Stimulated activated naive CD8-positive, alpha-beta T cell treated with anti-CD3 and anti-CD28 coated beads, Interleukin-15, Interleukin-2, amounts not matched to agents 100 ng/mL and 50 ng/mL, for 24 hours (primary cell): ENCODE results near the gene PMM2.
"Not testable (repeated sequence)": the region's sequence is repeated elsewhere in the genome, so short reads cannot be mapped to it uniquely, and the experiment has no call there.

Source experiments
- H3K27ac Mint-ChIP-seq: one replicate; pipeline ENCODE4 v1.8.0; 2021; ENCODE audit warnings: mild to moderate bottlenecking, mixed read lengths
- H3K27me3 Mint-ChIP-seq: one replicate; pipeline ENCODE4 v1.8.0; 2021; ENCODE audit warnings: mixed read lengths
- H3K36me3 Mint-ChIP-seq: one replicate; pipeline ENCODE4 v1.8.0; 2021; ENCODE audit warnings: low read depth, mixed read lengths
- H3K4me1 Mint-ChIP-seq: one replicate; pipeline ENCODE4 v1.8.0; 2021; ENCODE audit warnings: low read depth, mixed read lengths
- H3K4me3 Mint-ChIP-seq: one replicate; pipeline ENCODE4 v1.8.0; 2021; ENCODE audit warnings: mild to moderate bottlenecking, mixed read lengths
- H3K9me3 Mint-ChIP-seq: one replicate; pipeline ENCODE4 v1.8.0; 2021; ENCODE audit warnings: mixed read lengths

PMM2 gene

GRCh38 chr16:8869212-8869987 is 71.8 kb downstream of the PMM2 start:
- peaks cover 7% of the 10 kb centered on the region for H3K36me3 Mint-ChIP-seq
- H3K27ac Mint-ChIP-seq: peak overlapping the region; percentile 95
- H3K4me3 Mint-ChIP-seq: peak overlapping the region; percentile 87
- H3K9me3 Mint-ChIP-seq: no peaks in the 10 kb centered on the region
- no peaks in the 10 kb centered on the region for H3K27me3 Mint-ChIP-seq
- peaks cover 46% of the 10 kb centered on the region for H3K4me1 Mint-ChIP-seq

- H3K27me3 Mint-ChIP-seq, H3K9me3 Mint-ChIP-seq, H3K36me3 Mint-ChIP-seq, H3K27ac Mint-ChIP-seq, H3K4me3 Mint-ChIP-seq: not testable (repeated sequence)
- H3K4me1 Mint-ChIP-seq: peaks cover 44% of the 10 kb centered on the region
These were observed 72.3 kb downstream of the PMM2 start for GRCh38 chr16:8869988-8870241.

GRCh38 chr16:8872071-8872470 is 74.4 kb downstream of the PMM2 start:
- Mint-ChIP-seq H3K36me3 (peaks cover 7% of the 10 kb centered on the region), H3K4me1 (peaks cover 29% of the 10 kb centered on the region), H3K9me3 (no peaks in the 10 kb centered on the region), H3K27ac (no peak overlapping the region), H3K4me3 (no peak overlapping the region), H3K27me3 (no peaks in the 10 kb centered on the region)

GRCh38 chr16:8872967-8873865 is 75.6 kb downstream of the PMM2 start:
- H3K27ac Mint-ChIP-seq: no peak overlapping the region
- H3K4me3 Mint-ChIP-seq: no peak overlapping the region
- peaks cover 19% of the 10 kb centered on the region for H3K4me1 Mint-ChIP-seq
- H3K9me3 Mint-ChIP-seq: no peaks in the 10 kb centered on the region
- H3K27me3 Mint-ChIP-seq: no peaks in the 10 kb centered on the region
- H3K36me3 Mint-ChIP-seq: no peaks in the 10 kb centered on the region

GRCh38 chr16:8873866-8874195 is 76.2 kb downstream of the PMM2 start:
- H3K4me3 Mint-ChIP-seq, H3K36me3 Mint-ChIP-seq, H3K27ac Mint-ChIP-seq, H3K9me3 Mint-ChIP-seq, H3K27me3 Mint-ChIP-seq: not testable (repeated sequence)
- H3K4me1 Mint-ChIP-seq: peaks cover 23% of the 10 kb centered on the region

- Mint-ChIP-seq H3K9me3 (no peaks in the 10 kb centered on the region), H3K4me3 (no peak overlapping the region), H3K27ac (no peak overlapping the region)
These were observed 76.7 kb downstream of the PMM2 start for GRCh38 chr16:8874388-8874787.

GRCh38 chr16:8875317-8875716 is 77.7 kb downstream of the PMM2 start:
- not testable (repeated sequence) for H3K9me3 Mint-ChIP-seq, H3K27me3 Mint-ChIP-seq, H3K36me3 Mint-ChIP-seq, H3K27ac Mint-ChIP-seq, H3K4me3 Mint-ChIP-seq
- peaks cover 16% of the 10 kb centered on the region for H3K4me1 Mint-ChIP-seq

More at GRCh38 chr16:8874388-8874787, 76.7 kb downstream of the PMM2 start:
- H3K36me3 Mint-ChIP-seq: no peaks in the 10 kb centered on the region
- H3K4me1 Mint-ChIP-seq: peaks cover 19% of the 10 kb centered on the region
- H3K27me3 Mint-ChIP-seq: no peaks in the 10 kb centered on the region

GRCh38 chr16:8877894-8878522 is 80.4 kb downstream of the PMM2 start:
- Mint-ChIP-seq H3K27me3 (no peaks in the 10 kb centered on the region), H3K4me3 (no peak overlapping the region), H3K36me3 (no peaks in the 10 kb centered on the region), H3K4me1 (peaks cover 7% of the 10 kb centered on the region), H3K9me3 (no peaks in the 10 kb centered on the region), H3K27ac (no peak overlapping the region)

- Mint-ChIP-seq H3K36me3 (no peaks in the 10 kb centered on the region), H3K27ac (no peak overlapping the region), H3K4me3 (no peak overlapping the region), H3K4me1 (peaks cover 7% of the 10 kb centered on the region), H3K9me3 (no peaks in the 10 kb centered on the region), H3K27me3 (no peaks in the 10 kb centered on the region)
These were observed 80.9 kb downstream of the PMM2 start for GRCh38 chr16:8878523-8878911.

GRCh38 chr16:8880839-8881510 is 83.3 kb downstream of the PMM2 start:
- Mint-ChIP-seq H3K27me3 (peaks cover 4% of the 10 kb centered on the region), H3K9me3 (no peaks in the 10 kb centered on the region), H3K27ac (no peak overlapping the region), H3K4me3 (no peak overlapping the region), H3K36me3 (no peaks in the 10 kb centered on the region), H3K4me1 (peaks cover 13% of the 10 kb centered on the region)

- no peak within 1 kb of the TSS for H3K4me3 Mint-ChIP-seq
- peaks cover 4% of the 10 kb centered on the region for H3K27me3 Mint-ChIP-seq
- H3K9me3 Mint-ChIP-seq: no peaks in the 10 kb centered on the region
- peaks cover 20% of the 10 kb centered on the region for H3K4me1 Mint-ChIP-seq
- peaks cover under 1% of the 10 kb centered on the region for H3K36me3 Mint-ChIP-seq
- H3K27ac Mint-ChIP-seq: no peak within 1 kb of the TSS
These were observed 84.5 kb downstream of the PMM2 start, which contains the start of gene LITAFD for GRCh38 chr16:8882041-8882617. TSS of gene LITAFD (plus strand) at chr16:8882351. CDS start at chr16:8884356, 2,005 bp downstream.

GRCh38 chr16:8882725-8883377 is 85.2 kb downstream of the PMM2 start:
- Mint-ChIP-seq H3K9me3 (no peaks in the 10 kb centered on the region), H3K27me3 (peaks cover 4% of the 10 kb centered on the region), H3K4me1 (peaks cover 20% of the 10 kb centered on the region), H3K27ac (no peak overlapping the region), H3K4me3 (no peak overlapping the region), H3K36me3 (peaks cover 4% of the 10 kb centered on the region)

- H3K4me3 Mint-ChIP-seq: no peak overlapping the region
- H3K27me3 Mint-ChIP-seq: peaks cover 4% of the 10 kb centered on the region
These were observed 88.3 kb downstream of the PMM2 start for GRCh38 chr16:8885674-8886592.

More at GRCh38 chr16:8885674-8886592, 88.3 kb downstream of the PMM2 start:
- H3K27ac Mint-ChIP-seq: peak overlapping the region; percentile 16
- H3K4me1 Mint-ChIP-seq: peaks cover 20% of the 10 kb centered on the region
- no peaks in the 10 kb centered on the region for H3K9me3 Mint-ChIP-seq
- H3K36me3 Mint-ChIP-seq: peaks cover 12% of the 10 kb centered on the region
